Testis (tissue), 2 donors: Measurements from ENCODE around the gene KIAA1755.

Experiments used
- CTCF ChIP-seq, 3 experiments: fragments of 450-650 bp in 2 of 3; fragments of 200-600 bp in 1 of 3; sonication (generic) in 1 of 3; IDR thresholded peaks; one replicate each; pipeline ENCODE4 v1.5.1; 2016 to 2019; ENCODE audit warnings: antibody characterized with exemption in 3 of 3, mild to moderate bottlenecking in 2 of 3, moderate library complexity in 1 of 3
- POLR2A ChIP-seq: fragments of 450-650 bp; IDR thresholded peaks from one replicate; pipeline ENCODE4 v1.6.1; 2017; ENCODE audit warnings: antibody characterized with exemption, mild to moderate bottlenecking, moderate library complexity

- no peak for TF ChIP-seq CTCF (IDR thresholded peaks at IDR 0.05)
- no peak for TF ChIP-seq POLR2A
Measured at GRCh38 chr20:38216746-38217595, 43.6 kb downstream of the KIAA1755 start.
